IMR-90 (cell line): ENCODE results near the gene RABEP1. TPM values are rescaled to one million over a fixed set of nuclear protein-coding genes. Genes with fewer than 3 reads are reported as not detected.

ENCODE experiments used
- ATAC-seq: fragments of 200-7000 bp; cut with Tn5 transposase; 2 replicates; pipeline ENCODE4 v1.9.1; 2020; ENCODE audit warnings: low read depth, mild to moderate bottlenecking, moderate library complexity
- BruUV-seq: library from RNA; stranded (reverse); fragments of 400-500 nt; replicated peaks from 2 replicates; lab custom pipeline; 2021; lab: Mats Ljungman, UMichigan
- CTCF ChIA-PET: fragments of 300-600 bp; formaldehyde crosslinking; extraction: SDS; loops from one replicate; lab custom pipeline; 2021; ENCODE audit warnings: antibody characterized with exemption; lab: Yijun Ruan, JAX
- POLR2A ChIA-PET: fragments of 300-600 bp; sonication (Branson Sonifier 250); formaldehyde crosslinking; loops from one replicate; lab custom pipeline; 2022; ENCODE audit warnings: antibody characterized with exemption; ENCODE audit not compliant: unreplicated experiment; lab: Charles Lee
- DNase-seq: peaks from one replicate; pipeline ENCODE4 v3.0.0; 2013
- H2AFZ ChIP-seq: replicated peaks from 2 replicates; pipeline ENCODE3; 2013; ENCODE audit warnings: low read length, mild to moderate bottlenecking; ENCODE audit not compliant: poor library complexity
- H2AK5ac ChIP-seq: 2 replicates; pipeline ENCODE4 v1.6.1; 2013; ENCODE audit warnings: low read depth, low read length, inconsistent platforms
- H2AK9ac ChIP-seq: replicated peaks from 2 replicates; pipeline ENCODE3; 2013; ENCODE audit warnings: mild to moderate bottlenecking, low read depth, low read length, moderate library complexity; ENCODE audit not compliant: poor library complexity
- H2BK120ac ChIP-seq: 2 replicates; pipeline ENCODE4 v1.6.1; 2013; ENCODE audit warnings: low read depth, low read length, inconsistent platforms
- H2BK15ac ChIP-seq: 3 replicates; pipeline ENCODE4 v1.6.1; 2013; ENCODE audit warnings: low read depth, low read length, inconsistent platforms
- H2BK20ac ChIP-seq: 2 replicates; pipeline ENCODE4 v1.6.1; 2013; ENCODE audit warnings: low read depth, mild to moderate bottlenecking, inconsistent platforms, low read length, moderate library complexity
- H2BK5ac ChIP-seq: 2 replicates; pipeline ENCODE4 v1.6.1; 2013; ENCODE audit warnings: mild to moderate bottlenecking, low read depth, low read length, inconsistent platforms; ENCODE audit not compliant: poor library complexity, severe bottlenecking
- H3K14ac ChIP-seq: replicated peaks from 2 replicates; pipeline ENCODE4 v1.6.1; 2013; ENCODE audit warnings: low read depth, low read length, inconsistent platforms
- H3K18ac ChIP-seq: 2 replicates; pipeline ENCODE4 v1.6.1; 2013; ENCODE audit warnings: low read depth, low read length, control low read depth
- H3K23ac ChIP-seq: 2 replicates; pipeline ENCODE4 v1.6.1; 2013; ENCODE audit warnings: low read depth, low read length, inconsistent platforms
- H3K27ac ChIP-seq: 2 replicates; pipeline ENCODE4 v1.5.1; 2013; ENCODE audit warnings: mild to moderate bottlenecking, control low read depth, low read length; ENCODE audit not compliant: insufficient read depth
- H3K27me3 ChIP-seq: 2 replicates; pipeline ENCODE4 v1.6.1; 2013; ENCODE audit warnings: low read length; ENCODE audit not compliant: control insufficient read depth, insufficient read depth
- H3K36me3 ChIP-seq: 2 replicates; pipeline ENCODE4 v1.6.1; 2013; ENCODE audit warnings: low read length, mixed read lengths; ENCODE audit not compliant: control insufficient read depth, insufficient read depth
- H3K4ac ChIP-seq: 2 replicates; pipeline ENCODE4 v1.6.1; 2013; ENCODE audit warnings: low read depth, low read length, inconsistent platforms
- H3K4me1 ChIP-seq: 2 replicates; pipeline ENCODE4 v1.6.1; 2013; ENCODE audit warnings: low read length, mixed read lengths; ENCODE audit not compliant: control insufficient read depth, insufficient read depth
- H3K4me2 ChIP-seq: 2 replicates; pipeline ENCODE4 v1.6.1; 2013; ENCODE audit warnings: low read depth, mild to moderate bottlenecking, control low read depth, low read length, moderate library complexity
- H3K4me3 ChIP-seq: 2 replicates; pipeline ENCODE4 v1.5.1; 2013; ENCODE audit warnings: low read depth, mild to moderate bottlenecking, control low read depth, low read length, moderate library complexity; ENCODE audit not compliant: insufficient read depth
- H3K56ac ChIP-seq: 2 replicates; pipeline ENCODE4 v1.6.1; 2013; ENCODE audit warnings: low read length, inconsistent platforms; ENCODE audit not compliant: insufficient read depth; ENCODE audit errors: extremely low read depth
- H3K79me1 ChIP-seq, 2 experiments: 2 replicates each; pipeline ENCODE4 v1.6.1; 2013; ENCODE audit warnings: low read length in 2 of 2, inconsistent platforms in 1 of 2, low read depth in 1 of 2
- H3K9ac ChIP-seq: 2 replicates; pipeline ENCODE4 v1.6.1; 2013; ENCODE audit warnings: low read depth, low read length, control low read depth
- H3K9me1 ChIP-seq: 2 replicates; pipeline ENCODE4 v1.6.1; 2013; ENCODE audit warnings: low read length, inconsistent platforms; ENCODE audit not compliant: insufficient read depth
- H3K9me3 ChIP-seq: 2 replicates; pipeline ENCODE4 v1.6.1; 2013; ENCODE audit warnings: low read length; ENCODE audit not compliant: control insufficient read depth, insufficient read depth
- H4K20me1 ChIP-seq: 2 replicates; pipeline ENCODE4 v1.6.1; 2013; ENCODE audit warnings: low read length, inconsistent platforms; ENCODE audit not compliant: insufficient read depth
- H4K5ac ChIP-seq: 2 replicates; pipeline ENCODE4 v1.6.1; 2013; ENCODE audit warnings: mild to moderate bottlenecking, low read depth, low read length, control low read depth
- H4K8ac ChIP-seq, 2 experiments: 2 replicates each; pipeline ENCODE4 v1.6.1; 2013; ENCODE audit warnings: low read depth in 2 of 2, low read length in 2 of 2, control low read depth in 1 of 2, inconsistent platforms in 1 of 2
- H4K91ac ChIP-seq: 2 replicates; pipeline ENCODE4 v1.6.1; 2013; ENCODE audit warnings: low read depth, low read length, inconsistent platforms; ENCODE audit not compliant: insufficient read depth
- BHLHE40 ChIP-seq: fragments of 150-350 bp; IDR thresholded peaks from 2 replicates; pipeline ENCODE4 v1.6.1; 2016; ENCODE audit warnings: mild to moderate bottlenecking, low read depth, low read length
- CHD1 ChIP-seq: IDR thresholded peaks from 2 replicates; pipeline ENCODE4 v1.6.1; 2012; ENCODE audit warnings: low read depth, low read length, improper control_type of control experiment
- MAZ ChIP-seq: IDR thresholded peaks from 2 replicates; pipeline ENCODE4 v1.6.1; 2012; ENCODE audit warnings: low read depth, mild to moderate bottlenecking, low read length, improper control_type of control experiment, moderate library complexity, borderline replicate concordance
- MXI1 ChIP-seq: IDR thresholded peaks from 2 replicates; pipeline ENCODE4 v1.6.1; 2012; ENCODE audit warnings: low read depth, mild to moderate bottlenecking, low read length, moderate library complexity, borderline replicate concordance
- POLR2A ChIP-seq: IDR thresholded peaks from 2 replicates; pipeline ENCODE4 v1.6.1; 2012; ENCODE audit warnings: mild to moderate bottlenecking, low read depth, low read length
- RFX5 ChIP-seq: IDR thresholded peaks from 2 replicates; pipeline ENCODE4 v1.8.0; 2012; ENCODE audit warnings: low read depth, mild to moderate bottlenecking, low read length, moderate library complexity
- SMC3 ChIP-seq: fragments of 150-350 bp; IDR thresholded peaks from 2 replicates; pipeline ENCODE4 v1.6.1; 2016; ENCODE audit warnings: low read depth, mild to moderate bottlenecking, antibody characterized with exemption, low read length, moderate library complexity
- WGBS, 2 experiments: methylation state at CpG; one replicate each; pipeline versions ENCODE4 v1.1.5 to v1.1.7; 2013; ENCODE audit warnings: missing lambda C conversion rate in 2 of 2; ENCODE audit not compliant: insufficient read length in 1 of 2; ENCODE audit errors: extremely low coverage in 2 of 2; 5-methylcytosine and 5-hydroxymethylcytosine counted together
- dilution Hi-C: fragments of 300-500 bp; cut with HindIII; formaldehyde crosslinking; loops from one replicate; pipeline ENCODE4 v1.14.3; 2018; ENCODE audit warnings: low sequenced_read_pairs; ENCODE audit not compliant: unreplicated experiment
- in situ Hi-C: fragments of 300-500 bp; cut with MboI; formaldehyde crosslinking; loops from 3 replicates; pipeline ENCODE4 v1.14.3; 2019; ENCODE audit warnings: low sequenced_read_pairs, inconsistent platforms, mixed read lengths
- intact Hi-C: fragments of 100-400 bp; cut with micrococcal nuclease; formaldehyde crosslinking; loops from 2 replicates; pipeline ENCODE4 v1.10.0; 2022
- polyA plus RNA-seq, 3 experiments: library from polyadenylated mRNA; depleted of rRNA; stranded (reverse); fragments of >200 nt; gene quantifications; 2 replicates each; pipeline ENCODE4 v1.2.3, GENCODE V29; 2012; ENCODE audit warnings: low replicate concordance in 1 of 3
- total RNA-seq: library from RNA; depleted of rRNA; stranded (reverse); fragments of >200 nt; gene quantifications from 2 replicates; pipeline ENCODE4 v1.2.3, GENCODE V29; 2012
- TF ChIP-seq, protein P1 (sequence below): fragments of 150-350 bp; IDR thresholded peaks from 2 replicates; pipeline ENCODE4 v1.6.1; 2016; ENCODE audit warnings: low read depth, mild to moderate bottlenecking, low read length, moderate library complexity, borderline replicate concordance

The RABEP1 gene
- total and polyA plus RNA-seq, 2 of the 4 experiments (the other 2 are of a cell fraction): 15.3 to 38.2 TPM

DNA sequence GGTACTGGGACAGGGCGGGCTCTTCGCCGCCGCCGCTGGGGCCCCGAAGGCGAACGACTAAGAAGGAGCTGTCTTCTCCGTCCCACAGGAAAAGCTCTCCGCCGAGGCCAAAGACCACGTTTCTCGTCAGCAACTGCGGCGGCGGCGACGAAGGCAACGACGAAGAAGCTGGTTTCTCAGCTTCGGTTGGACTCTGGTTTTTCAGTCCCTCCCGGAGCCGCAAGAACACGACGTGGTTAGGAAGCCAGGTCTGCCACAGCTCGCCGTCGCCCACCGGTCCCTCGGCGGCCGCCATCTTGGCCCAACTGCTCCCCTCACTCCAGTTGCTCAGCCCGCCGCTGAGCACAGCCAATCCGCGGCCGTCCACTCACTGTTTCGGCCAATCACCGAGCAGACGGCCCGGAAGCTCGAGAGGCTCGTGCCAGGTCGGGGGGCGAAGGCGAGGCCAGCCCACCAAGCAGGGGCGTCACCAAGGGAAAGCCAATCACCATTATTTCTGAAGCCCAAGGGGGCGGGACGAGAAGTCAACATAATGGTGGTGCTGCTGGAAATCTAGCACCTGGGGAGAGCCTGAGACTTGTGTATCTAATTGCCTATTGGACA, 137.4 kb downstream of the RABEP1 start, which contains the start of gene NUP88:
TSS of gene NUP88 (minus strand) at position 307 of the 603 bp plus-strand sequence. CDS start at position 295, 12 bp downstream.
- peak within 1 kb of the TSS; percentile 80 for H3K27ac ChIP-seq
- H2BK5ac ChIP-seq: peak within 1 kb of the TSS; percentile 55
- no peaks in the 10 kb centered on the region for H3K27me3 ChIP-seq
- dilution Hi-C loops: no loop called here
- WGBS, 2 experiments: 2% methylated on average over 29 of the region's 49 CpGs; no CpG with 5 or more reads in 1 of the 2 experiments
- H4K8ac ChIP-seq: peak within 1 kb of the TSS; percentile 33 to 94
- ATAC-seq (peak; percentile 96), DNase-seq (peak; percentile 97)
- H3K4ac ChIP-seq: peak within 1 kb of the TSS; percentile 92
- no TSS peak for BruUV-seq
- H2BK120ac ChIP-seq: peak within 1 kb of the TSS; percentile 80
- intact Hi-C loops: loop anchor here (1.0 to 10.0 kb wide), 2 partner anchors 135 to 170 kb away; partner anchors contain the start of gene RABEP1
- peak within 1 kb of the TSS; percentile 100 for H2AFZ ChIP-seq
- H3K18ac ChIP-seq: no peak within 1 kb of the TSS
- CTCF ChIA-PET: interaction anchor here (1.3 kb wide), 1 partner anchor 19 kb away, joined by 5 read pairs; the partner anchor contains the start of gene C1QBP
- H3K4me2 ChIP-seq: peak within 1 kb of the TSS; percentile 96
- peak within 1 kb of the TSS; percentile 68 for H3K56ac ChIP-seq
- peaks cover 2% of the 10 kb centered on the region for H3K4me1 ChIP-seq
- no peaks in the 10 kb centered on the region for H3K9me3 ChIP-seq
- peak within 1 kb of the TSS; percentile 89 for H2AK9ac ChIP-seq
- no peak; the same call in 1 of the 2 replicates for TF ChIP-seq MXI1
- TF ChIP-seq RFX5: no peak
- no peak for TF ChIP-seq SMC3
- TF ChIP-seq CHD1: no peak; the same call in 1 of the 2 replicates
- peak; percentile 74; the same call in 1 of the 2 replicates for TF ChIP-seq MAZ
- TF ChIP-seq BHLHE40: peak; percentile 98
- TF ChIP-seq, protein P1, sequence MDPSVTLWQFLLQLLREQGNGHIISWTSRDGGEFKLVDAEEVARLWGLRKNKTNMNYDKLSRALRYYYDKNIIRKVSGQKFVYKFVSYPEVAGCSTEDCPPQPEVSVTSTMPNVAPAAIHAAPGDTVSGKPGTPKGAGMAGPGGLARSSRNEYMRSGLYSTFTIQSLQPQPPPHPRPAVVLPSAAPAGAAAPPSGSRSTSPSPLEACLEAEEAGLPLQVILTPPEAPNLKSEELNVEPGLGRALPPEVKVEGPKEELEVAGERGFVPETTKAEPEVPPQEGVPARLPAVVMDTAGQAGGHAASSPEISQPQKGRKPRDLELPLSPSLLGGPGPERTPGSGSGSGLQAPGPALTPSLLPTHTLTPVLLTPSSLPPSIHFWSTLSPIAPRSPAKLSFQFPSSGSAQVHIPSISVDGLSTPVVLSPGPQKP: no peak
- TF ChIP-seq POLR2A: peak; percentile 94
- peak within 1 kb of the TSS; percentile 97 for H3K23ac ChIP-seq
- in situ Hi-C loops: no loop called here
- peaks cover 11% of the 10 kb centered on the region for H3K36me3 ChIP-seq
- peaks cover 7% of the 10 kb centered on the region; the same call in 1 of the 2 replicates for H4K20me1 ChIP-seq
- no peak within 1 kb of the TSS for H2BK15ac ChIP-seq
- peak within 1 kb of the TSS; percentile 0; the same call in 1 of the 2 replicates for H2BK20ac ChIP-seq
- peak within 1 kb of the TSS; percentile 80 for H4K91ac ChIP-seq
- POLR2A ChIA-PET: interaction anchor here (0.6 kb wide), 1 partner anchor 44 kb away, joined by 3 read pairs; no protein-coding TSS in a partner anchor
- H3K14ac ChIP-seq: peak within 1 kb of the TSS; percentile 89
- peak within 1 kb of the TSS; percentile 84 for H3K9ac ChIP-seq
- H3K79me1 ChIP-seq: peaks cover 28 to 66% of the 10 kb centered on the region in 2 experiments
- H3K9me1 ChIP-seq: 0 out of 2 replicates have a peak, but pooled peaks cover 8% of the 10 kb centered on the region
- peak within 1 kb of the TSS; percentile 51 for H2AK5ac ChIP-seq
- peak within 1 kb of the TSS; percentile 51 for H4K5ac ChIP-seq
- peak within 1 kb of the TSS; percentile 76 for H3K4me3 ChIP-seq
